ENCODE data around the gene MPPED2.

GRCh38 chr11:30380846-30381245, 205.3 kb downstream of the MPPED2 start:
- TF ChIP-seq CTCF (IDR thresholded peaks at IDR 0.05; ENCODE audit: poor library complexity) (no peak), EZH2 (IDR thresholded peaks at IDR 0.05; ENCODE audit: borderline replicate concordance) (no peak), EZH2phosphoT487 (IDR thresholded peaks at IDR 0.05; ENCODE audit: low read depth, severe bottlenecking, unreplicated experiment) (no peak)

Measured in hepatocyte (in vitro differentiated cells).